ENCODE data around the gene ARHGEF38. TPM values are rescaled to one million over a fixed set of nuclear protein-coding genes. Genes with fewer than 3 reads are reported as not detected.

The ARHGEF38 gene, protein sequence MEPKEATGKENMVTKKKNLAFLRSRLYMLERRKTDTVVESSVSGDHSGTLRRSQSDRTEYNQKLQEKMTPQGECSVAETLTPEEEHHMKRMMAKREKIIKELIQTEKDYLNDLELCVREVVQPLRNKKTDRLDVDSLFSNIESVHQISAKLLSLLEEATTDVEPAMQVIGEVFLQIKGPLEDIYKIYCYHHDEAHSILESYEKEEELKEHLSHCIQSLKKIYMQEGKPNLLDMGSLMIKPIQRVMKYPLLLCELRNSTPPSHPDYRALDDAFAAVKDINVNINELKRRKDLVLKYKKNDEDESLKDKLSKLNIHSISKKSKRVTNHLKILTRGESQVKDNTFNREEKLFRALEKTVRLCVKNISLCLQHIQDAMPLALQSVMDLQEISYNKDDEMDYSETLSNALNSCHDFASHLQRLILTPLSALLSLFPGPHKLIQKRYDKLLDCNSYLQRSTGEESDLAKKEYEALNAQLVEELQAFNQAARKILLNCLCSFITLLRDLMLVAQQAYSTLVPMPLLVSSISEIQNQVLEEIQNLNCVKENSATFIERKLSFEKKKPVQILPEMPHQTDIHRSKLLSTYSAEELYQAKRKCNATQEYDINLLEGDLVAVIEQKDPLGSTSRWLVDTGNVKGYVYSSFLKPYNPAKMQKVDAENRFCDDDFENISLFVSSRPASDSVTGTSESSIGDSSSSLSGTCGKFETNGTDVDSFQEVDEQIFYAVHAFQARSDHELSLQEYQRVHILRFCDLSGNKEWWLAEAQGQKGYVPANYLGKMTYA
- total RNA-seq: 15.5 TPM
- long read RNA-seq, full-length matches to known transcripts: 1 of 5 reads
- long read RNA-seq, partial matches to known transcripts: 2 of 5 reads
- long read RNA-seq, other reads (novel, unspliced or antisense): 2 of 5 reads

GRCh38 chr4:105551965-105552746, at the start of gene ARHGEF38:
ARHGEF38 (plus strand) TSS chr4:105552620; CDS start chr4:105552766, 146 bp downstream.
- Histone ChIP-seq H3K27ac (peak within 1 kb of the TSS; percentile 79), H3K4me3 (peak within 1 kb of the TSS; percentile 36), H3K4me1 (no peaks in the 10 kb centered on the region), H3K27me3 (no peaks in the 10 kb centered on the region), H3K36me3 (no peaks in the 10 kb centered on the region), H3K9me3 (no peaks in the 10 kb centered on the region)
- intact Hi-C loops (cut with DNase I): no loop called here
- peak; percentile 67 for DNase-seq
- TF ChIP-seq CTCF (IDR thresholded peaks at IDR 0.05): no peak
- ATAC-seq: peak; percentile 95

GRCh38 chr4:105503484-105503883, 48.9 kb upstream of the ARHGEF38 start:
- Histone ChIP-seq H3K4me3 (no peak overlapping the region), H3K27ac (no peak overlapping the region), H3K27me3 (no peaks in the 10 kb centered on the region), H3K4me1 (no peaks in the 10 kb centered on the region), H3K36me3 (no peaks in the 10 kb centered on the region), H3K9me3 (no peaks in the 10 kb centered on the region)
- intact Hi-C loops (cut with DNase I): no loop called here
- DNase-seq (no peak), ATAC-seq (no peak)
- TF ChIP-seq CTCF (IDR thresholded peaks at IDR 0.05): no peak

- Histone ChIP-seq H3K36me3 (no peaks in the 10 kb centered on the region), H3K27ac (no peak overlapping the region), H3K4me3 (no peak overlapping the region), H3K4me1 (no peaks in the 10 kb centered on the region), H3K27me3 (no peaks in the 10 kb centered on the region), H3K9me3 (no peaks in the 10 kb centered on the region)
- intact Hi-C loops (cut with DNase I): no loop called here
- no peak for TF ChIP-seq CTCF (IDR thresholded peaks at IDR 0.05)
- ATAC-seq (no peak), DNase-seq (no peak)
Measured at GRCh38 chr4:105504744-105505143, 47.7 kb upstream of the ARHGEF38 start.

GRCh38 chr4:105509291-105509690, 43.1 kb upstream of the ARHGEF38 start:
- intact Hi-C loops (cut with DNase I): no loop called here
- ATAC-seq (peak; percentile 35), DNase-seq (no peak)
- Histone ChIP-seq H3K4me3 (no peak overlapping the region), H3K27ac (no peak overlapping the region), H3K9me3 (peaks cover 4% of the 10 kb centered on the region), H3K27me3 (no peaks in the 10 kb centered on the region), H3K4me1 (no peaks in the 10 kb centered on the region), H3K36me3 (no peaks in the 10 kb centered on the region)
- TF ChIP-seq CTCF (IDR thresholded peaks at IDR 0.05): no peak

GRCh38 chr4:105509714-105510113, 42.7 kb upstream of the ARHGEF38 start:
- DNase-seq (no peak), ATAC-seq (no peak)
- H3K4me1 ChIP-seq: no peaks in the 10 kb centered on the region
- no peak overlapping the region for H3K27ac ChIP-seq
- H3K36me3 ChIP-seq: no peaks in the 10 kb centered on the region
- H3K27me3 ChIP-seq: no peaks in the 10 kb centered on the region
- H3K4me3 ChIP-seq: no peak overlapping the region
- no peak for TF ChIP-seq CTCF (IDR thresholded peaks at IDR 0.05)
- peaks cover 4% of the 10 kb centered on the region for H3K9me3 ChIP-seq
- intact Hi-C loops (cut with DNase I): no loop called here

All from upper lobe of right lung (tissue), 1 donor.